NB4 (cell line): ENCODE data around the gene NXNL1.

Source experiments
- DNase-seq: peaks from one replicate; pipeline ENCODE4 v3.0.0; 2010; ENCODE audit warnings: low read depth
- H3K4me3 ChIP-seq: one replicate; pipeline ENCODE4 v1.5.1; 2011; ENCODE audit warnings: mild to moderate bottlenecking, low read depth, low read length, moderate library complexity
- CTCF ChIP-seq: IDR thresholded peaks from one replicate; pipeline ENCODE4 v1.5.1; 2012; ENCODE audit warnings: low read depth, low read length
- MAX ChIP-seq: IDR thresholded peaks from 2 replicates; pipeline ENCODE4 v1.6.1; 2011; ENCODE audit warnings: low read depth, low read length
- MYC ChIP-seq: IDR thresholded peaks from 2 replicates; pipeline ENCODE4 v1.6.1; 2011; ENCODE audit warnings: low read depth, low read length
- POLR2A ChIP-seq: IDR thresholded peaks from 2 replicates; pipeline ENCODE4 v1.6.1; 2011; ENCODE audit warnings: mild to moderate bottlenecking; ENCODE audit not compliant: insufficient read length; ENCODE audit errors: extremely low read depth

The NXNL1 gene

GRCh38 chr19:17419621-17420474 lies 40.9 kb downstream of the NXNL1 start, which contains the start of gene MVB12A:
TSS of gene MVB12A (plus strand) at chr19:17420047. CDS start at chr19:17420136, 89 bp downstream.
- peak; percentile 99 for DNase-seq
- H3K4me3 ChIP-seq: peak within 1 kb of the TSS; percentile 79
- peak; percentile 31 for TF ChIP-seq POLR2A
- TF ChIP-seq MYC: peak; percentile 97
- TF ChIP-seq CTCF: no peak
- peak; percentile 89 for TF ChIP-seq MAX

- DNase-seq: peak; percentile 25
- H3K4me3 ChIP-seq: peak overlapping the region; percentile 79
- TF ChIP-seq MAX (no peak), MYC (no peak), POLR2A (no peak), CTCF (no peak)
Measured at GRCh38 chr19:17419154-17419620, 41.5 kb downstream of the NXNL1 start.

GRCh38 chr19:17418710-17419109 lies 42.0 kb downstream of the NXNL1 start:
- DNase-seq: peak; percentile 25
- TF ChIP-seq CTCF (no peak), POLR2A (no peak), MAX (no peak), MYC (no peak)
- peak overlapping the region; percentile 79 for H3K4me3 ChIP-seq

GRCh38 chr19:17415121-17415520 lies 45.6 kb downstream of the NXNL1 start:
- no peak for TF ChIP-seq MAX
- TF ChIP-seq MYC: no peak
- no peak for TF ChIP-seq POLR2A
- TF ChIP-seq CTCF: no peak
- no peak overlapping the region for H3K4me3 ChIP-seq
- no peak for DNase-seq

- DNase-seq: no peak
- TF ChIP-seq POLR2A (no peak), MYC (no peak)
- H3K4me3 ChIP-seq: no peak overlapping the region
Measured at GRCh38 chr19:17414097-17414496, 46.6 kb downstream of the NXNL1 start.

GRCh38 chr19:17411801-17412200 lies 48.9 kb downstream of the NXNL1 start:
- no peak for DNase-seq
- no peak overlapping the region for H3K4me3 ChIP-seq
- TF ChIP-seq CTCF (no peak), MYC (no peak), MAX (no peak), POLR2A (no peak)
